Measurements from ENCODE around the gene DYNLT1.
"Not testable (repeated sequence)": the region's sequence is repeated elsewhere in the genome, so short reads cannot be mapped to it uniquely, and the experiment has no call there.

- not testable (repeated sequence) for TF ChIP-seq CTCF (IDR thresholded peaks at IDR 0.05; ENCODE audit: poor library complexity); EZH2 (IDR thresholded peaks at IDR 0.05; ENCODE audit: borderline replicate concordance); EZH2phosphoT487 (IDR thresholded peaks at IDR 0.05; ENCODE audit: low read depth, severe bottlenecking, unreplicated experiment)
Measured at GRCh38 chr6:158677094-158677493, 32.6 kb upstream of the DYNLT1 start.
